ENCODE measurements around the gene HSPB2.
"Not testable (repeated sequence)": the region's sequence is repeated elsewhere in the genome, so short reads cannot be mapped to it uniquely, and the experiment has no call there.

- TF ChIP-seq, protein P1, sequence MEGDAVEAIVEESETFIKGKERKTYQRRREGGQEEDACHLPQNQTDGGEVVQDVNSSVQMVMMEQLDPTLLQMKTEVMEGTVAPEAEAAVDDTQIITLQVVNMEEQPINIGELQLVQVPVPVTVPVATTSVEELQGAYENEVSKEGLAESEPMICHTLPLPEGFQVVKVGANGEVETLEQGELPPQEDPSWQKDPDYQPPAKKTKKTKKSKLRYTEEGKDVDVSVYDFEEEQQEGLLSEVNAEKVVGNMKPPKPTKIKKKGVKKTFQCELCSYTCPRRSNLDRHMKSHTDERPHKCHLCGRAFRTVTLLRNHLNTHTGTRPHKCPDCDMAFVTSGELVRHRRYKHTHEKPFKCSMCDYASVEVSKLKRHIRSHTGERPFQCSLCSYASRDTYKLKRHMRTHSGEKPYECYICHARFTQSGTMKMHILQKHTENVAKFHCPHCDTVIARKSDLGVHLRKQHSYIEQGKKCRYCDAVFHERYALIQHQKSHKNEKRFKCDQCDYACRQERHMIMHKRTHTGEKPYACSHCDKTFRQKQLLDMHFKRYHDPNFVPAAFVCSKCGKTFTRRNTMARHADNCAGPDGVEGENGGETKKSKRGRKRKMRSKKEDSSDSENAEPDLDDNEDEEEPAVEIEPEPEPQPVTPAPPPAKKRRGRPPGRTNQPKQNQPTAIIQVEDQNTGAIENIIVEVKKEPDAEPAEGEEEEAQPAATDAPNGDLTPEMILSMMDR (conservative IDR thresholded peaks at IDR 0.05; ENCODE audit: low read length), result not testable (repeated sequence)
- TF ChIP-seq EZH2phosphoT487 (IDR thresholded peaks at IDR 0.05; ENCODE audit: borderline replicate concordance), result not testable (repeated sequence)
Measured at GRCh38 chr11:111885053-111885452, 27.5 kb upstream of the HSPB2 start.

Measured in Loucy (cell line).